Endothelial cell of umbilical vein (primary cell): Measurements from ENCODE around the gene PCNX4. TPM values are rescaled to one million over a fixed set of nuclear protein-coding genes. Genes with fewer than 3 reads are reported as not detected.

Experiments
- BruUV-seq: library from RNA; stranded (reverse); fragments of 400-500 nt; replicated peaks from 2 replicates; lab custom pipeline; 2021; lab: Mats Ljungman, UMichigan
- CTCF ChIA-PET: fragments of 300-600, 350-600 bp; sonication (Branson Sonifier 250); formaldehyde crosslinking; loops from one replicate; lab custom pipeline; 2021; ENCODE audit warnings: antibody characterized with exemption, inconsistent platforms; lab: Charles Lee
- POLR2A ChIA-PET: fragments of 300-600, 350-600 bp; sonication (Branson Sonifier 250); formaldehyde crosslinking; loops from one replicate; lab custom pipeline; 2021; ENCODE audit warnings: antibody characterized with exemption, inconsistent platforms; lab: Charles Lee
- DNase-seq: peaks from one replicate; pipeline ENCODE4 v3.0.0-alpha.2; 2011; ENCODE audit warnings: low read depth, low spot score
- FAIRE-seq: peaks from 2 replicates; lab custom pipeline; 2011; peaks lifted over from hg19 to GRCh38; lab: Jason Lieb, UNC
- H2AFZ ChIP-seq: 2 replicates; pipeline ENCODE4 v1.6.0; 2012; ENCODE audit warnings: low read depth, low read length, control low read depth, inconsistent platforms
- H3K27ac ChIP-seq: 2 replicates; pipeline ENCODE4 v1.5.1; 2011; ENCODE audit warnings: low read depth, mild to moderate bottlenecking, control low read depth, low read length, moderate library complexity; ENCODE audit not compliant: insufficient read depth
- H3K27me3 ChIP-seq, 2 experiments: 2 replicates each; pipeline versions ENCODE4 v1.6.0 to v1.6.1; 2011; ENCODE audit warnings: low read length in 2 of 2, mixed read lengths in 1 of 2; ENCODE audit not compliant: control insufficient read depth in 2 of 2, insufficient read depth in 2 of 2
- H3K36me3 ChIP-seq, 2 experiments: 2 replicates in 1 of 2; 3 replicates in 1 of 2; pipeline ENCODE4 v1.5.1; 2011; ENCODE audit warnings: low read length in 2 of 2, mild to moderate bottlenecking in 1 of 2, moderate library complexity in 1 of 2; ENCODE audit not compliant: control insufficient read depth in 2 of 2, insufficient read depth in 2 of 2; ENCODE audit errors: extremely low read depth in 1 of 2
- H3K4me1 ChIP-seq: 3 replicates; pipeline ENCODE4 v1.5.1; 2011; ENCODE audit warnings: mild to moderate bottlenecking, low read length; ENCODE audit not compliant: control insufficient read depth, insufficient read depth; ENCODE audit errors: extremely low read depth
- H3K4me2 ChIP-seq: 2 replicates; pipeline ENCODE4 v1.6.1; 2011; ENCODE audit warnings: low read length, control low read depth, mixed read lengths; ENCODE audit not compliant: insufficient read depth
- H3K4me3 ChIP-seq, 3 experiments: fragments of 200-600 bp in 1 of 3; sonication (generic), shearing (Covaris generic) in 1 of 3; replicated peaks in 1 of 3; 2 replicates each; pipeline ENCODE4 v1.5.1; 2011 to 2016; ENCODE audit warnings: control low read depth in 3 of 3, low read length in 3 of 3, mild to moderate bottlenecking in 2 of 3, inconsistent platforms in 1 of 3, low read depth in 1 of 3, moderate library complexity in 1 of 3; ENCODE audit not compliant: insufficient read depth in 1 of 3
- H3K79me2 ChIP-seq: 2 replicates; pipeline ENCODE4 v1.6.0; 2012; ENCODE audit warnings: low read length, inconsistent platforms; ENCODE audit not compliant: control insufficient read depth, insufficient read depth
- H3K9ac ChIP-seq: replicated peaks from 2 replicates; pipeline ENCODE3; 2011; ENCODE audit warnings: low read length, control low read depth; ENCODE audit not compliant: insufficient read depth; ENCODE audit errors: extremely low read depth
- H3K9me1 ChIP-seq: replicated peaks from 3 replicates; pipeline ENCODE4 v1.6.0; 2011; ENCODE audit warnings: mild to moderate bottlenecking, low read length; ENCODE audit not compliant: control insufficient read depth, insufficient read depth; ENCODE audit errors: extremely low read depth
- H3K9me3 ChIP-seq: replicated peaks from 2 replicates; pipeline ENCODE4 v1.5.1; 2012; ENCODE audit warnings: low read length, inconsistent platforms; ENCODE audit not compliant: control insufficient read depth, insufficient read depth
- H4K20me1 ChIP-seq: replicated peaks from 2 replicates; pipeline ENCODE3; 2011; ENCODE audit warnings: mild to moderate bottlenecking, low read length; ENCODE audit not compliant: control insufficient read depth, insufficient read depth; ENCODE audit errors: extremely low read depth
- CTCF ChIP-seq, 2 donors: IDR thresholded peaks; 1 replicate in 1 of 2; 2 replicates in 1 of 2; pipeline ENCODE4 v1.5.1; 2011; ENCODE audit warnings: low read length in 2 of 2, mild to moderate bottlenecking in 2 of 2, moderate library complexity in 2 of 2, control low read depth in 1 of 2, inconsistent platforms in 1 of 2, low read depth in 1 of 2; ENCODE audit not compliant: insufficient read depth in 1 of 2; ENCODE audit errors: extremely low read depth in 1 of 2
- EZH2 ChIP-seq: IDR thresholded peaks from 2 replicates; pipeline ENCODE4 v1.6.1; 2012; ENCODE audit warnings: borderline replicate concordance, low read depth, mild to moderate bottlenecking, moderate library complexity, low read length, inconsistent platforms; ENCODE audit not compliant: severe bottlenecking
- FOS ChIP-seq: IDR thresholded peaks from 2 replicates; pipeline ENCODE4 v1.6.1; 2011; ENCODE audit warnings: mild to moderate bottlenecking, low read length, moderate library complexity, borderline replicate concordance; ENCODE audit not compliant: insufficient read depth
- GATA2 ChIP-seq: IDR thresholded peaks from 2 replicates; pipeline ENCODE4 v1.7.0; 2011; ENCODE audit warnings: low read depth, mild to moderate bottlenecking, moderate library complexity, mixed read lengths, low read length; ENCODE audit not compliant: insufficient read length, insufficient read depth
- JUN ChIP-seq: IDR thresholded peaks from 2 replicates; pipeline ENCODE4 v1.6.1; 2011; ENCODE audit warnings: borderline replicate concordance, low read depth; ENCODE audit not compliant: insufficient read length, insufficient read depth
- MYC ChIP-seq: IDR thresholded peaks from one replicate; pipeline ENCODE4 v1.6.1; 2011; ENCODE audit warnings: mild to moderate bottlenecking, low read depth, low read length
- POLR2A ChIP-seq: IDR thresholded peaks from 2 replicates; pipeline ENCODE4 v1.6.1; 2012; ENCODE audit warnings: low read depth, mild to moderate bottlenecking, control low read depth, low read length
- POLR2AphosphoS5 ChIP-seq: IDR thresholded peaks from 2 replicates; pipeline ENCODE4 v1.6.1; 2012; ENCODE audit warnings: low read depth, mild to moderate bottlenecking, control low read depth, low read length, moderate library complexity; ENCODE audit not compliant: insufficient read depth
- dilution Hi-C: fragments of 300-500 bp; cut with MboI; formaldehyde crosslinking; loops from one replicate; pipeline ENCODE4 v1.15.0; 2019; ENCODE audit warnings: low sequenced_read_pairs; ENCODE audit not compliant: extremely low pct_ligation_motif_present
- intact Hi-C: fragments of 100-400 bp; cut with micrococcal nuclease; formaldehyde crosslinking; loops from one replicate; pipeline ENCODE4 v1.10.0; 2022
- polyA plus RNA-seq, 4 experiments: library from polyadenylated mRNA; depleted of rRNA in 3 of 4; stranded (reverse) in 3 of 4; unstranded in 1 of 4; fragments of >200 nt; gene quantifications; 2 replicates each; pipeline versions ENCODE4 v1.2.1 to v1.2.3, GENCODE V29; 2011 to 2012; ENCODE audit warnings: missing spikeins in 1 of 4
- total RNA-seq: library from RNA; stranded (reverse); gene quantifications from 2 replicates; pipeline ENCODE4 v1.2.3, GENCODE V29; 2021
- TF ChIP-seq, protein P1 (sequence below): IDR thresholded peaks from 2 replicates; pipeline ENCODE4 v1.6.1; 2011; ENCODE audit not compliant: insufficient read depth, insufficient read length

The PCNX4 gene
- total and polyA plus RNA-seq, 2 donors (not counting 3 experiments of a cell fraction or from before 2014, with no cell fraction given): 35.5 to 51.6 TPM

GRCh38 chr14:60212503-60213371, 121.0 kb downstream of the PCNX4 start:
- TF ChIP-seq JUN: no peak
- no peak for TF ChIP-seq CTCF (IDR thresholded peaks at IDR 0.05; ENCODE audit: extremely low read depth in 1 of 2, insufficient read depth in 1 of 2, low read depth in 1 of 2, low read length in 2 of 2)
- no peak for TF ChIP-seq POLR2A
- no peak for TF ChIP-seq GATA2
- TF ChIP-seq MYC: no peak
- TF ChIP-seq, protein P1, sequence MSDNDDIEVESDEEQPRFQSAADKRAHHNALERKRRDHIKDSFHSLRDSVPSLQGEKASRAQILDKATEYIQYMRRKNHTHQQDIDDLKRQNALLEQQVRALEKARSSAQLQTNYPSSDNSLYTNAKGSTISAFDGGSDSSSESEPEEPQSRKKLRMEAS: no peak
- no peak for TF ChIP-seq POLR2AphosphoS5
- no peak for TF ChIP-seq FOS
- no peak for TF ChIP-seq EZH2
- no TSS peak for BruUV-seq
- dilution Hi-C loops: no loop called here

More at GRCh38 chr14:60212503-60213371, 121.0 kb downstream of the PCNX4 start:
- no peak for FAIRE-seq
- H3K9me1 ChIP-seq: no peaks in the 10 kb centered on the region
- no peaks in the 10 kb centered on the region for H3K9me3 ChIP-seq
- no peak overlapping the region for H2AFZ ChIP-seq
- POLR2A ChIA-PET: no interaction called here
- H3K4me3 ChIP-seq: no peak overlapping the region
- H3K36me3 ChIP-seq: no peaks in the 10 kb centered on the region
- no peak for DNase-seq
- no peaks in the 10 kb centered on the region for H3K79me2 ChIP-seq
- no peak overlapping the region for H3K9ac ChIP-seq
- no peaks in the 10 kb centered on the region for H4K20me1 ChIP-seq
- H3K4me1 ChIP-seq: no peaks in the 10 kb centered on the region
- CTCF ChIA-PET: no interaction called here
- no peak overlapping the region for H3K4me2 ChIP-seq
- peaks cover 0 to 3% of the 10 kb centered on the region in 2 experiments for H3K27me3 ChIP-seq
- H3K27ac ChIP-seq: no peak overlapping the region
- intact Hi-C loops: no loop called here
